Sigmoid colon (tissue), 4 donors: ENCODE data around the gene STX3.

Source experiments
- CTCF ChIP-seq, 4 experiments: fragments of 450-650 bp in 3 of 4; fragments of 200-600 bp in 1 of 4; IDR thresholded peaks; one replicate each; pipeline ENCODE4 v1.5.1; 2016 to 2019; ENCODE audit warnings: antibody characterized with exemption in 4 of 4, mild to moderate bottlenecking in 3 of 4, moderate library complexity in 2 of 4
- POLR2A ChIP-seq, 2 donors: fragments of 450-650 bp; IDR thresholded peaks; one replicate each; pipeline ENCODE4 v1.6.1; 2016; ENCODE audit warnings: antibody characterized with exemption in 2 of 2, mild to moderate bottlenecking in 2 of 2, moderate library complexity in 2 of 2
- POLR2AphosphoS5 ChIP-seq, 4 donors: sonication (generic); formaldehyde crosslinking; IDR thresholded peaks; one replicate each; pipeline ENCODE4 v1.6.1; 2017; ENCODE audit warnings: antibody characterized with exemption in 4 of 4

GRCh38 chr11:59818572-59818971 lies 63.4 kb downstream of the STX3 start:
- TF ChIP-seq POLR2AphosphoS5 (IDR thresholded peaks at IDR 0.05), result no peak
- TF ChIP-seq POLR2A (IDR thresholded peaks at IDR 0.05), result no peak
- TF ChIP-seq CTCF (IDR thresholded peaks at IDR 0.05), result no peak
